ENCODE measurements around the gene ACSF3.

- no peak for TF ChIP-seq CTCF (conservative IDR thresholded peaks at IDR 0.05 in 1 of 2, IDR thresholded peaks at IDR 0.05 in 1 of 2; ENCODE audit: low read depth in 1 of 2, low read length in 2 of 2)
- TF ChIP-seq EZH2 (IDR thresholded peaks at IDR 0.05; ENCODE audit: low read length, missing control alignments): no peak
Measured at GRCh38 chr16:89171216-89172170, 77.8 kb downstream of the ACSF3 start, which contains the start of gene CDH15.

Data from fibroblast of lung (primary cell).